OCI-LY3 (cell line): ENCODE data around the gene NOS1AP.

Experiments
- EZH2phosphoT487 ChIP-seq: fragments of 200-600 bp; shearing (Covaris generic); IDR thresholded peaks from 2 replicates; pipeline ENCODE4 v1.6.1; 2018; ENCODE audit warnings: antibody characterized with exemption, mixed run types, low read depth
- TF ChIP-seq, protein P1 (sequence below): fragments of 200-600, 300-600 bp; sonication (generic); IDR thresholded peaks from 2 replicates; pipeline ENCODE4 v1.5.1; 2014; ENCODE audit warnings: antibody characterized with exemption, low read length, low read depth

DNA sequence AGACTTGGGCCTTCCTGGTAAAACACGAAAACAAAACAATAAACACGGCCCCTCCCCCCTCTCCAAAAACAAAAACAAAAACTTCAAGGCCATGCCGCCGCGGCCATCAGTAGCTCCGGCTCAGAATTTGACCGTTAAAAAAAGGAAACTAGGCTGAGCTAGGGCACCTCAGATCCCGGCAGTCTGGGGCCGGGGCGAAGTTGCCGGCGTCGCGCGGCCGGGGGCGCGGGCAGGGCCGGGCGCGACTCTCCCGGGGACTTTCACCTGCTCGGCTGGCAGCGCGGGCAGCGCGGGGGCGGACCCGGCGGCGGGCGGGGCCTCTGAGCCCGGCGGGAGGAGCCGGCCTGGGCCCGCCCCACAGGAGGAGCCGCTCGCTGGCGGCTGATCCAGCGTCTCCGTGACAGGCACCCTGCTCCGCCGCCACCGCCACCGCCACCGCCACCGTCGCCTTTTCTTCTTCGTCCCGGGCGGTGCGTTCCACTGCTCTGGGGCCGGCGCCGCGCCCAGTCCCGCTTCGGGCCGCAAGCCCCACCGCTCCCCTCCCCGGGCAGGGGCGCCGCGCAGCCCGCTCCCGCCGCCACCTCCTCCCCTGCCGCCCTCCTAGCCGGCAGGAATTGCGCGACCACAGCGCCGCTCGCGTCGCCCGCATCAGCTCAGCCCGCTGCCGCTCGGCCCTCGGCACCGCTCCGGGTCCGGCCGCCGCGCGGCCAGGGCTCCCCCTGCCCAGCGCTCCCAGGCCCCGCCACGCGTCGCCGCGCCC is at the start of gene NOS1AP:
- TF ChIP-seq, protein P1, sequence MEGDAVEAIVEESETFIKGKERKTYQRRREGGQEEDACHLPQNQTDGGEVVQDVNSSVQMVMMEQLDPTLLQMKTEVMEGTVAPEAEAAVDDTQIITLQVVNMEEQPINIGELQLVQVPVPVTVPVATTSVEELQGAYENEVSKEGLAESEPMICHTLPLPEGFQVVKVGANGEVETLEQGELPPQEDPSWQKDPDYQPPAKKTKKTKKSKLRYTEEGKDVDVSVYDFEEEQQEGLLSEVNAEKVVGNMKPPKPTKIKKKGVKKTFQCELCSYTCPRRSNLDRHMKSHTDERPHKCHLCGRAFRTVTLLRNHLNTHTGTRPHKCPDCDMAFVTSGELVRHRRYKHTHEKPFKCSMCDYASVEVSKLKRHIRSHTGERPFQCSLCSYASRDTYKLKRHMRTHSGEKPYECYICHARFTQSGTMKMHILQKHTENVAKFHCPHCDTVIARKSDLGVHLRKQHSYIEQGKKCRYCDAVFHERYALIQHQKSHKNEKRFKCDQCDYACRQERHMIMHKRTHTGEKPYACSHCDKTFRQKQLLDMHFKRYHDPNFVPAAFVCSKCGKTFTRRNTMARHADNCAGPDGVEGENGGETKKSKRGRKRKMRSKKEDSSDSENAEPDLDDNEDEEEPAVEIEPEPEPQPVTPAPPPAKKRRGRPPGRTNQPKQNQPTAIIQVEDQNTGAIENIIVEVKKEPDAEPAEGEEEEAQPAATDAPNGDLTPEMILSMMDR: no peak
- TF ChIP-seq EZH2phosphoT487: no peak
